IPS-NIHi7 (cell line): Measurements from ENCODE around the gene DCTN5.

Source experiments
- DNase-seq: peaks from one replicate; pipeline ENCODE4 v3.0.0; 2012; ENCODE audit warnings: mixed read lengths; ENCODE audit errors: extremely low spot score

DCTN5 gene

DNA sequence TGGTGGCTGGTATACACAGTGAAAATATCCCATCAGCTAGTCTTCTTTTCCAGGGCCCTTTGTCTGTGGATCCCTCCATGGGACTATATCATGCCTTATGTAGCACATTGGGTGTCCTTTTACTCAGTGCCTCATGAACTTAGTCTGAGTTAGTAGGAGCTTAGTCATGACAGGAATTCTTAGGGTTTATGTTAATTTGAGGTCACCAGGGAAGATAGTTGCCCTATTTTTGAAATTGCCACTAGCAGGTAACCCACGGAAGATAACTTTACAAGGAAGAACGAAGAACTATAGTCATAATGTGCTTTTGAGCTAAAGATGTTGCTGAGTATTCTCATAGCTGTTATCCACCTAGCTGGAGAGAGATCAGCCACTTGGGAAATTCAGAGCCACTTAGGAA lies 22.7 kb downstream of the DCTN5 start:
- DNase-seq, result no peak

DNA sequence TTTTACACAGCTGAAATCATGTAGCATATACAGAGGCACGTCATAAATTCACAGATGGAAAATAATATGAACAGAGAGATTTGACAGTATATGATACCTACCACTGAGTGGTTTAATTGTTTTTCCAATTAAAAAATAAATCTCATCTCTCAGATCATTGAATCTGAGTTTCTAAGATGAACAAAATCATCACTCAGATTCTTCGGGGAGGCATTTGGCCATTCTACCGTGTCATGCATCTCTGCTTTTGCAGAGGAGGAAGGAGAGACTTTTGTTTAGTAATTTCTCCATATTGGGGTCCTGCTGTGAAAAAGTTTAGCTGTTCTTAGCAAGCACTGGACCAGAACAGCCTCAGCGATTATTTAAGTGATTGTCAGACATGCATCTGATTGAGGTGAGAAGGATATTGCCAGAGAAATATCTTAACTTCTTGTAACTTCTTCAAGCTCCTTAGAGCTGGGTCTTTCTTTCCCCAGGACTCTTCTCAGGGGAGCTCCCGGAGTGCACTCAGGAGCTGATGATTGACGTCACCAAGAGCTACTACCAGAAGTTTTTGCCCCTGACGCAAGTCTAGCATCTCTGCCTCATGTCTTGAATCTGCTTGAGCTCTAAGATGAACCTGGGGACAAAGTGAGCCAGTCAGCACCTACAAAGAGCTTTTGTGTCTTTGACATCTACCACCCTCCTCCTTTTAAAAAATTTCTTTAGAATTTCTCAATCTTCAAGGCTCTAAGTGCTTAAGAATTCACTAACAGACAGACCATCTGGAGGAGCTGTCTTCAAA lies 25.5 kb downstream of the DCTN5 start:
- DNase-seq, result no peak

DNA sequence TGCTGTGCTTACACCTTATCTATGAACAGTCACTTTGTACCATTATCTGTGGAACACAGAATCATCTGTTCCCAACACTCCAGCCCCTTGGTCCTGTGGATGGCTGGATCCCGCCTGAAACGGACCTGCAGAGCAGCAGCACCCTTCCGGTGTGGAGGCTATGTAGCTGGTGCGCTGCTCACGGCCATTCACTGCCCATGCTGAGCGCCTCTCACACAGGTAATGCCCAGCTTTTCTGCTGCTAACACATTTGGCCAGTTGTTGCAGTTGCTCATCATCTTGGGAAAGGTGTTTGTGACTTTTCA lies 26.0 kb downstream of the DCTN5 start:
- no peak for DNase-seq

DNA sequence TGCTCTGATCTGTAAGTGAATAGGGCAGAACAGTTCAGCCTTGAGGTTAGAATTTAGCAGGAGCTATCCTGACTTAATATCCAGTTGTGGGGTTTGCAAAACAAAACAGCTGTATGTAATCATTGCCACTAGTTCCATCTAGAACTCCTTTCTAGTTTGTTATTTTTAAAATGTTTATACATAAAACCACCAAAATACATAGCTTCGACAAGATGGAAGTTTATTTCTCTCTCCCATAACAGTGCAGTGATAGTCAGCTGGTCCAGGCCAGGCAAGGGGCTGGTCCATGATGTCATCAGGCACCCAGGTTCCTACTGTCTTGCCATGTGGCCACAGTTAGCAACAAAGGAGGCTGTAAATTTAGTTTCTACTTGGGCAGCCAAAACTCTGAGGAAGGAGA lies 27.0 kb downstream of the DCTN5 start:
- no peak for DNase-seq

DNA sequence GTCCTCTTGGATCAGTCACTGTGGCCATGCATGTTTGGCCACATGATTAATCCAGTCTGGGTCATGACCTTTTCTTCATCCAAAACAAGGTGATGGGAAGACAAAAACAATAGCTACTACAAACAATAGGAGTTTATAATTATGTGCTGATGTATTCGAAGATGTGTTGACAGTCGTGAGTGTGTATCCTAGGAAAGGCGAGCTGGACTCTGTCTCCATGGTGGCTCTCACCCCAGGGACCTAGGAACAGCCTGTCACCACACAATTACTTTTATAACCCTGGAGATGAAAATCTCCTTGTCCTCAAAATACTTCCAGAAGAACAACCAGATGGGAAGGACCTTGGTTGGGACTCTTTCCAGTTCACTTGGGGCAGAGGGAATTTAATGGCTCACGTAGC lies 27.6 kb downstream of the DCTN5 start:
- no peak for DNase-seq

DNA sequence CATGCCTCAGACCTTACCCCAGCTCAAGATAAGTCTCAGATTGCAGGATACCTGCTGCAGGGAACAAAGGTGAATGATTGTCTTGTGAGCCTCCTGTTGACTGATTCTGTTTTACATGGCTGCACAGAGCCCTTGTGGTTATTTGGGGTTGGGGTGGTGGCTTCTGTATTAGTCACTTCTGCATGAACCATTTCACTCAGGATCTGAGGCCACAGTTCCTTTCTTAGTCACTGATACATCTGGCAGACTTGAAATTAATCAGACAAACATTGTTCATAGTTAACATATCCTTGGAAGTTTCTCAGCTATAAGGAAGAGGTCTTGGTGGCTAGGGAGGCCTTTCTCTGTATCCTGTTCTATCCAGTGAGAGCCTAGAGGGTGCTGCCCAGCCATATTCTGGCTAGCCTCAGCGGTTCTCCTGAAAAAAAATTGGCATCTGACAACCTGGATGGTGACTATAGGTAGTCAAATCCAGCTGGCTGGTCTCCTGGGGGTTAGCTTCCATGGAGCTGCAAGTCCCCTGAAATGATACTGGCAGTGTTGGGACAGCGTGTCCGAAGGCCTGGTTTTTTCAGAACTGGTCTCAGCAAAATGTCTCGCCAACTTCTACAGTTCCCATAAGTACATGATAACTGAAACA lies 29.0 kb downstream of the DCTN5 start:
- no peak for DNase-seq

DNA sequence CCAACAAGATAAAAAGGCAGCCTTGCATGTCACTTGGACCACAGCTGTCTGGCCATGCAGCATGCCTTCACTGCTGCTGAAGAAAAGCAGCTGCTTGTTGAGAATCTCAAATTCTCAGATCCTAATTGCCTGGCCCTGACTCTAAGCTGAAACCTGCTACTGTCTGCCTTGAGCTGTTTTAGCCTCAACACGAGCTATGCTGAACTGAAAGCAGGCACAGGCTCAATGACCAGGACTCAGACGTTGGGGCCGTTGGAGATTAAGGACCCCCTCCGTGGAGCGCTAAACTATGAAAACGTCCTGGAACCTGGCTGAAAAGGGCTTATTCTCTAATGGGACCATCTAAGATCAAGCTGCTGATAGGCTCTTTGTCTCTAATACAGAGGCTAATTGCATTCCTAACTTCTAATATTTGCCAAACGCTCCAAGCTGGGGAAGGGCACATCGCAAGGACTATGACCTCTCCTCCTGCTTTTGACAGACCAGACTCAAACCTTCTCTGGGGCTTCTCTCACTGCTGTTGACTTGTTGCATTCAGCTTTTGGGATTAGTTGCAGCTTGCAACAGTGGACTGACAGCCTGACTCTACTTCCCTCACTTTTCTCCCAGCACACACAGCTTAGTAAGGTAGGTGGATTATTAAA lies 32.8 kb downstream of the DCTN5 start:
- no peak for DNase-seq

DNA sequence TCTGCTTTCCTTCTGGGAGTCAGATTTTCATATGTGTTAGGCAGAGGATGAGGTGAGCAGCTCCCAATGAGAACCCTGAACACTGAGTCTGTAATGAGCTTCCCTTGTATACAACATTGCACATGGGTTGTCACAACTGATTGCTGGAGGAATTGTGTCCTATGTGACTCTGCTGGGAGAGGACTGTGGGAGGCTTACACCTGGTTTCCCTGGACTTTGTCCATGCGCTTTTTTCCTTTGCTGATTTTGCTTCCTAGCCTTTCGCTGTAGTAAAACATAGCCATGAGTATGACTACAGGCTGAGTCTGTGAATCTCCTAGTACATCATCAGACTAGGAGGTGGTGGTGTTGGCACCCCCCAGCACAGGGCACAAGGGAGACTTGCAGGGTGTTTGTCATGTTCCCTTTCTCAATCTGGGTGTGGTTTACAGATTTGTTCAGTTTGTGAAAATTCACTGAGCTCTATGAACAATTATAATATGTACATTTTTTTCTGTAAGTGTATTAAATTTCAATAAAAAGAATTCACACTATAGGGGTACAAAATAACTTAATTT lies 35.7 kb downstream of the DCTN5 start:
- DNase-seq, result no peak

DNA sequence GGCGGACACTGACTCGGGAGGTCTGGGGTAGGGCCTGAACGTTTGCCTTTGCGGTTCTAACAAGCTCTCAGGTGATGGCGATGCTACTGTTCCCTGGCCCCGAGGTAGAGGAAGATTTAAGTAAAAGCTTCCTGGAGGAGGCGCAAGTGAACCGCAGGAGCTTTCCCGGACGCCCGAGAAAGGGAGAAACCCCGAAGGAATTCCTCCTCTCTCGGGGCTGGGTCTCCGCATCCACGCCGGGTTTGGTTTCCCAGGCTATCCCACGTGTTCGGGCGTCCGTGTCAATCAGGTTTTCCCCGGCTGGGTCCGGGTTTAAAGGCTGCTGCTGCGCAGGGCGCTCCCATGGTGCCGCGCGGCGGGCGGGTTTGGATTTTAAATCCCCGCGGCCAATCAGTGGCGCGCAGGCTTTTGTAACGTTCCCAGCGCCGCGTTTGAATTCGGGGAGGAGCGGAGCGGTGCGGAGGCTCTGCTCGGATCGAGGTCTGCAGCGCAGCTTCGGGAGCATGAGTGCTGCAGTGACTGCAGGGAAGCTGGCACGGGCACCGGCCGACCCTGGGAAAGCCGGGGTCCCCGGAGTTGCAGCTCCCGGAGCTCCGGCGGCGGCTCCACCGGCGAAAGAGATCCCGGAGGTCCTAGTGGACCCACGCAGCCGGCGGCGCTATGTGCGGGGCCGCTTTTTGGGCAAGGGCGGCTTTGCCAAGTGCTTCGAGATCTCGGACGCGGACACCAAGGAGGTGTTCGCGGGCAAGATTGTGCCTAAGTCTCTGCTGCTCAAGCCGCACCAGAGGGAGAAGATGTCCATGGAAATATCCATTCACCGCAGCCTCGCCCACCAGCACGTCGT lies 37.4 kb downstream of the DCTN5 start, which contains the start of gene PLK1:
Gene PLK1, plus strand, starts transcription at position 460 of the 844 bp plus-strand sequence. Its CDS starts 44 bp downstream, at position 504.
- peak; percentile 94 for DNase-seq

DNA sequence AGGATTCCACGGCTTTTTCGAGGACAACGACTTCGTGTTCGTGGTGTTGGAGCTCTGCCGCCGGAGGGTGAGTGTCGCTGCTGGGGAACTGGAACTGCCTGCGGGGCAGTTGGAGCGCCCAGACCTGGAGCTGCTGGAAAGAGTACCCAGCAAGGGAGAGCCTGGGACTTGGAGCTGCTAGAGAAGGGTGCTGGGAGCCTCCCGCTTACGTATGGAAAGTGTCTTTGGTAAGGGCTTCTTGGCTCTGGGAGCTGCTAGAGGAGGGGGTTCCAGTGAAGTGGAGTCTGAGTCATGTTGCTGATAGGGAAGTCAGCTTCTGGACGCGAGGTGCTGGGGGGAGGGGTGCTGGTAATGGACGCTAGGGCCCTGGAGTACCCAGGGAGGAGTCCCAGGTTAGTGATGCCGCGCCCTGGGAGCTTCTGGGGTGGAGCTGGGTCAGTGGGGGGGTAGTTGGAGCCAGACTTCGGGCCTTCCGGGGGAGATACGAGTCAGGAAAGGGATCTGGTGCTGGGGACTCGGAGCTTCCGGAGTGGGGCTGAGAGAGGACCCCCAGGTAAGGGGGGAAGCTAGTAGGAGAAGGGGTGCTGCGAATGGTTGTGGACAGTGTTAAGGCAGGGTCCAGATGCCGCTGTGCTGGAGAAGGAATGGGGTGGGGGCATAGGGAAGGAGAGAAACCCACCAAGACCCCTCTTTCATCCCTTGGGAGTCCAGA lies 38.2 kb downstream of the DCTN5 start:
- DNase-seq, result peak; percentile 74

DNA sequence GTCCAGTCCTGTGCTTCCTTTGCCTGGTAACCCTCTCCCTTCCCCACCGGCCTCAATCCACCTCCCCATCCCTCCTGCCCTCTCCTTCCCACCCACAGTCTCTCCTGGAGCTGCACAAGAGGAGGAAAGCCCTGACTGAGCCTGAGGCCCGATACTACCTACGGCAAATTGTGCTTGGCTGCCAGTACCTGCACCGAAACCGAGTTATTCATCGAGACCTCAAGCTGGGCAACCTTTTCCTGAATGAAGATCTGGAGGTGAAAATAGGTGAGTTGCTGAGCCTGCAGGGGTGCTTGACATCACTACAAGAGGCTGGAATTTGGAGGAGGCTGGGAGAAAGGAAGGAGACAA lies 38.7 kb downstream of the DCTN5 start:
- no peak for DNase-seq

DNA sequence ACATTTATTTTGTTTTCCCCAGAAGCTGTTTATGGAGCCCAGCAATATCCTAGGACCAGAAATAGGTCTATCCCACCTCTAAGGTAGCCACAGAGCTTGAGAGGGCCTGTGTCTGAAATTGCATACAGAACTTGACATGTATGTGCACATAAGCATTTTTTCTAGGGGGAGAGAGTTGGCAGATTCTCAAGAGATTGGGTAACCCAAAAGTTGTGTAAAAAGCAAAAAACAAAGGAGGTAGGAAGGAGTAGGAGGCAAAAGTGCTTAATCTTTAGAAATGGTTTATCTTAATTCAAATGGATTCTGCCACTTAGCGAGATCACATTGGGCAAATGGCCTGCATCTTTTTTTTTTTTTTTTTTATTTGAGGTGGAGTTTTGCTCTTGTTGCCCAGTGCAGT lies 40.9 kb downstream of the DCTN5 start:
- no peak for DNase-seq

DNA sequence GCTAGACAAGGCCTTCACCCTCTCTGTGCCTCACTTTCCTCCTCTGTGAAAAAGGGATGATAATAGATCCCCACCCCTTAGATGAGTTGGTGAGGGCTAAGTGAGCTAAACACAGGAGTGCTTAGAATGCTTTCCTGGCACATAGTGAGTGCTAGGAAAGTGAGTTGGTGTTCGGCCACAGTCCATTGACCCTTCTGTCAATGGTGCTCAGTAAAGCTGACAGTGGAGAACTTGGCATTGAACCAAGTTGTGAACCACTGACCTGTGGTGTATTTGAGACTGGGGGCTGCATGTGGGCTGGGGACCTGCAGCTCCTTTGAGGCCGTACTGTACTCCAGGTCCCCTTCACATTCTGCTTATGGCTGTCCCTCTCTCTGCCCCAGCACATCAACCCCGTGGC lies 42.2 kb downstream of the DCTN5 start:
- DNase-seq, result no peak

DNA sequence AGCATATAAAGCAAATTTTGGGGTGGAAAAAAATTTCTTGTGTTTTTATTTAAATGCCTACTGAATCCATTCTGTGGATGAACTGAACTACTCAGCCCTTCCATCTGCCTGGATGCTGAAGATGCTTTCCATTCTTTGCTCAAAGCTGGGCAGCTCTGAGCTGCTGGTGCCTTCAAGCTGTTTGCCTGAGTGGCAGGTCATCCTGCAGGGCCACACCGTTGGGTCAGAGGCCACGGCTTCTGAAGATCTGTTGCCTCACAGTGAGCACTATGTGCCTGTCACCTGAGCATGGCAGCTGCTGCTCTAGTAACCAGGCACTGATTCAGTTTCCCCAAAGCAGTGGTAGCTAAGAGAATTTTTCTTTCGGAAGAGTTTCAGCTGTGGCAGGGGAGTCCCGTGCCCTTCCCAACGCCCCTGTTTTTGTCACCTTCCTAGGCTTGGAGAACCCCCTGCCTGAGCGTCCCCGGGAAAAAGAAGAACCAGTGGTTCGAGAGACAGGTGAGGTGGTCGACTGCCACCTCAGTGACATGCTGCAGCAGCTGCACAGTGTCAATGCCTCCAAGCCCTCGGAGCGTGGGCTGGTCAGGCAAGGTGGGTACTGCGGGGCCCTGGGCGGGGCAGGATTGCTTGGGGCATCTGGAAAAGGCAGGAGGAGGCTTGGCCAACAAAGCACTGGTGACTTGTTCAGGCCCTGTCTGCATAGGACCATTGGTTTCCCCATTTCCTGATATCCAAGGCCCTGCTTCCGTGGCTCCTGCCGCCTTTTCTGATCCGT lies 46.0 kb downstream of the DCTN5 start:
- no peak for DNase-seq

DNA sequence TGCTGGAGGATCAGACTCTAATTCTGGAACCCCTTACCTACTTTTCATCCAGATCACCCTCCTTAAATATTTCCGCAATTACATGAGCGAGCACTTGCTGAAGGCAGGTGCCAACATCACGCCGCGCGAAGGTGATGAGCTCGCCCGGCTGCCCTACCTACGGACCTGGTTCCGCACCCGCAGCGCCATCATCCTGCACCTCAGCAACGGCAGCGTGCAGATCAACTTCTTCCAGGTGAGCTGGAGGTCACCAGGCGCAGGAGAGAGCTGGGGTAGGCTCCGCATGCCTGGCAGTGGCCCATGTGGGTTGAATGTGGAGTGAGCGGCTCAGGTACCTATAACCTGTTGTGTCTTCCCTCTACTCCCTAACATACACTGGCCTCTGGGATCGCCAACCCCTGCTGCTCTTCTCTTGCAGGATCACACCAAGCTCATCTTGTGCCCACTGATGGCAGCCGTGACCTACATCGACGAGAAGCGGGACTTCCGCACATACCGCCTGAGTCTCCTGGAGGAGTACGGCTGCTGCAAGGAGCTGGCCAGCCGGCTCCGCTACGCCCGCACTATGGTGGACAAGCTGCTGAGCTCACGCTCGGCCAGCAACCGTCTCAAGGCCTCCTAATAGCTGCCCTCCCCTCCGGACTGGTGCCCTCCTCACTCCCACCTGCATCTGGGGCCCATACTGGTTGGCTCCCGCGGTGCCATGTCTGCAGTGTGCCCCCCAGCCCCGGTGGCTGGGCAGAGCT lies 48.3 kb downstream of the DCTN5 start:
- no peak for DNase-seq

DNA sequence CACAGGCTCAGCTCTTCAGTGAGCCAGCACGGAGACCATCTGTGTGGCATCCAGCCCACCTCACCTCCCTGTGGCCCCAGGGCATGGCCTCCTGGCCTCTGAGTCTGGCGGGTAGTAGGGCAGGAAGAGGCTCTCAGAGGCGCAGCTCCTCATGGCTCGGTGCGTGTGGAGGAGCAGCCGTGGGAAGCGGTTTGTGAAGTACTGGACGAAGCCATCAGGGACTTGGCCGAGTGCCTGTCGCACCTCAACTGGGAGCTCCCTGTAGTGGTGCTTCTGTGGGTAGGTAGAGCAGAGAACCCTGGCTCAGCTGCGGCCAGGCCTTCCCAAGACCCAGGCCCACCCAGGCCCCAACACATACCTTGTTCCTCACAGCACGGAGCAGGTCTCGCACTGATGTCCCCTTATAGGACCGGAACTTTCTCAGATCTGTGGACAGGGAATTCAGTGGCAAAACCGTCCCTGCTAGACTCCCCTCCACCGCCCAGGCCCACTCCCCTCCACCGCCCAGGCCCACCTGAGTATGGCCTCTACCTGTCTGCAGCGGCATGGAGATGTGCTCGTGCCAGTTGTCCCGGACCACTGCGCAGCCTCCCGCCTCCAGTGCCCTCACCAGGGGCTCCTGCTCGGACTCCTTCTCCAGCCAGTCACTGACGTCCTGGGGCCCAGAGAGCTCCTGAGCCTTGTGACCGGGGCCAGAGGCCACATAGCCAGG lies 49.7 kb downstream of the DCTN5 start:
- DNase-seq, result no peak

DNA sequence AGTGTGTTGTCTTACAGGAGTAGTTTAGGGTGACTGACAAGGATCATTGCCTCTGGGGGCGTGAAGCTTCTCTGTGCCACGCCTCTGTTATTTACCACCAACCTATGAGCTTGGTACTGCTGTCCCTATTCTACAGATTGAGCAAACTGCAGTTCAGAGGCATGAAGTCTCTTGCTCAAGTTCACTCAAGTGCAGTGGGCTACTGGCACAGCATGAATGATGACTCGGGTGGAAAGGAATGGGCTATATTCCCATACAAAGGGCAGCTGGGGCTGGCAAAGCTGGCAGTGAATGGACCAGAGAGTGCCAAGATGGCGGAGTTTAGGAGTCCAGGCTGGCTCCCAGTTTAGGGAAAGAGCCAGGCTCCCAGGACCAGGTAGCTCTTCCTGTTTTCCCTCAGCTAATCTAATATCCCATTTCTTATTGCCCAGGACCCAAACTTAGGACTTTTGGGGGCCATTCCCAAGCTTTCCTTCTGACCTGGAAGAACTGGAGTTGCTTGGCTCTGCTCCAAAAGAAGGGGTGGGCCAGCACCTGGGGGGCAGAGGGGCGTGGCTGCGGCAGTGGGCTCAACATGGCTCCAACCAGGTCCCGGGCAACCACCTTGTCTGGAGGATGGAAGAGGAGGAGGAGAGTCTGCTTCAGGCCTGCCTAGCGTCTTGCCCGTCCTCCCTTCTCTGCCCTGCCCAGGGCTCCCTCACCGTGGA lies 50.4 kb downstream of the DCTN5 start:
- no peak for DNase-seq

DNA sequence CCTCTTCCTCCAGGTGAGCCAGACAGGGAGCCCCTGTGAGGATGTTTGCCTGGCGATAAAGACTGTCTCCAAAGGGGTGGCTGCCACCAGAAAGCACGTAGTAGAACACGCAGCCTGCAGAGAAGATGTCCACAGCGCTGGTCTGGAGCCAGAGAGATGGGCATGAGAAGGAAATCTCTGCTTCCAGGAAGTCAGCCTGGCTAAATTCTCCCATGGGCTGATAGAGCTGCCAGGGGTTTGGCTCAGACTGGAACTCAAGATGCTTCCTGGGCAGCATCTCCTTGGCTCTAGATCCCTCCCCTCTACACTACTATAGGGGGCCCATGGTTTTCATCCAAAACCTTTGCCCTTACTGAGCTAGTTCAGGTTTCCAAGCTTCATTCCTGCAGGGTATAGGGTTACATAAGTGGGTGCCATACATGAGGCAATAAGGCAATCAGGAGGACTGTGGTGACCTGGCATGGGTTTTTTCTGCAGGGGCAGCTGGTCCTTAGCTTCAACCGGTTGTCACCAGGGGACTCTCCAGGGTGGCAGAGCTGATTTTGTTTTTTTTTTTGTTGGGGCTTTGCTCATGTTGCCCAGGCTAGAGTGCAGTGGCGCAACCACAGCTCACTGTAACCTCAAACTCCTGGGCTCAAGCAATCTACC lies 51.0 kb downstream of the DCTN5 start:
- DNase-seq, result no peak
